HG02588 (cell line): ENCODE measurements around the gene GDF11.
"Not testable (repeated sequence)": the region's sequence is repeated elsewhere in the genome, so short reads cannot be mapped to it uniquely, and the experiment has no call there.

Source experiments
- ATAC-seq: cut with Tn5 transposase; IDR thresholded peaks from one replicate; pipeline ENCODE4 v1.9.1; 2021; ENCODE audit warnings: mild to moderate bottlenecking, moderate library complexity; ENCODE audit not compliant: unreplicated experiment

Gene GDF11

DNA sequence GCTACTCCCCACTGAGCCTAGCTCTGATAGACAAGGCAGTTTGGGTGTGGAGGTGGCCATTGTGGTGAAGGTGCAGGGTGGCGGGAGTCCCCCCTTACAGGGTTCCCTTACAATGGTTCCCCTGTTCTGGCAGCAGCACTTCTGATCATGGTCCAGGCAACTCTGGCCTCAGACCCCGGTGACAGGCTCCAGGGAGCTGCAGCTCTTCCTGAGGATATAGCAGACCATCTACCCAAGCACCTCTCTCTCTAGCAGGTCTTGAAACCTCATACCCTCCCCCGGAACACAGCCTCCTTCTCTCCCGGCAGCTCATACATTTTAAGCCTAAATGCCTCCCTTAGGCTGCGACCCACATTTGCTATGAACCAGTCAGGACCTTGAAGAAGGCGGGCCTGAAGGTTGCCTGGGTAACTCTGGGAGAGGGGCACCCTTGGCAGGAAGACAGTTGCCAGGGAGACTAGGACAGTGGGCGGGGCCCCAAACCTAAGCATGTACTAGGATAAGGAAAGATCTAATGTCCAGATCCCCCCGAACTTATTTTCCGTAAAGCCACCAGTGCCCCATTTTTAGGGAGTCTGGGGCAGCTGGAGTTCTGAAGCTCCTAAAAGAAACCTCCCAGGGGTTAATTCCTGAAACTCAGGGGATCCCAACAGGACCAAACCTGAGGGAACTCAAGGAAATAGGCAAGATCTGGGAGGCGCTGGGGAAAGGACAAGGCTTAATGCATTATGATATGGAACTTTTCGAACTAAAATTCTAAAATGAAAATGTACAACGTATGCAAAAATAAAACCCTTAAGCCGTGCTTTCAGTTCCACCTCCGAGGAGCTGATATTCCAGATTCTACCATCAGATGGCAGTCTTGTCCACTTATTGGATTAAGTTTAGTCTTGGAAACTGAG lies 4.5 kb upstream of the GDF11 start:
- peak; percentile 85 for ATAC-seq

DNA sequence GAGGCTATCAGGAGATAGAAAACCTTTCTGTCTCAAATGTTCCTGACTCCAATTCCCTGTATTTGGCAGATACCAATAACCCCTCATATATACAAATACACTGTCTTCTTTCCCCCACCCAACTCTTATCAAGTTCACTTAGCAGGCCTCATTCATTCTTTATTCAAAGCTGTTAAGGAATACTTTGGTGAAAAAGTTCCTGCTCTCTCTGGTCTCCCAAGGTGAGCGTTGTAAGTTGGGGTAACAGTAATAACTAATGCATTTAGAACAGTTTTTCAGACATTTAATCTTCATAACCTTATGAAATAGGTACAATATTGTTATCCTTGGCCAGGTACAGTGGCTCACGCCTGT lies 3.9 kb upstream of the GDF11 start:
- no peak for ATAC-seq

DNA sequence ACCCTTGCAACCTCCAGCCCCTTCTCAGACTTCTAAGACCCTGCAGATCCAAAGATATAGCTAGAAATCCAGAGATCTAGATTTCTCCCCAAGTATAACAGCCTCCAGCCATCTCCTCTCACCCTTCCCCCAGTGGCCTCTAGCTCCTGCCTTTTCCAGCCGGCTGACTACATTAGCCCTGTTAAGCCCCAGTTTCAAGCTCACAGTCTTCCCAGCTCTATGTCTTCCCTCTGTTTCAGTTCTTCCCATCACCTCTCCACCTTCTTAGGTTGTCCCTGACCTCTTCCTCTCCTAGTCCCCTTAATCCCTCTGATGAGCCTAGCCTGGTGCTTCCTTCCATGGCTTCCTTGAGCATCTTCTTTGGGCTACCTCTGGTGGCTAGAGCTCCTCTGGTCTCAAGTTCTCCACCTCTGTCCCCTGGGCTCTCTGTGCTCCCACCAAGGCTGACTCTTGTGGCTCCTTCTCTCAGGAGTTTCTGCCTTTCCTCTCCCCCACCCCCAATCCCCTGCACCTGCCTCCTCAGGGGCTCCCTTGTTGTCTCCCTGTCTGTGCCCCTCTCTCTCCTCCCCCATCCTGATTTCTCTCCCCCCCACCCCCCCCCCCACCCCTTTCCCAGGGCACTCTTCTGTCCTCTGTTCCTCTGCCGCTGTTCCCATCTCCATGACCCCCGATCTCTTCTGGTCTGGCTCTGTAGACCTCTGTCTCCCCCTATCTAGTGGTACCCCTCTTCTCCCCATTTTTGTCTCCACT lies 816 bp upstream of the GDF11 start:
- no peak for ATAC-seq

DNA sequence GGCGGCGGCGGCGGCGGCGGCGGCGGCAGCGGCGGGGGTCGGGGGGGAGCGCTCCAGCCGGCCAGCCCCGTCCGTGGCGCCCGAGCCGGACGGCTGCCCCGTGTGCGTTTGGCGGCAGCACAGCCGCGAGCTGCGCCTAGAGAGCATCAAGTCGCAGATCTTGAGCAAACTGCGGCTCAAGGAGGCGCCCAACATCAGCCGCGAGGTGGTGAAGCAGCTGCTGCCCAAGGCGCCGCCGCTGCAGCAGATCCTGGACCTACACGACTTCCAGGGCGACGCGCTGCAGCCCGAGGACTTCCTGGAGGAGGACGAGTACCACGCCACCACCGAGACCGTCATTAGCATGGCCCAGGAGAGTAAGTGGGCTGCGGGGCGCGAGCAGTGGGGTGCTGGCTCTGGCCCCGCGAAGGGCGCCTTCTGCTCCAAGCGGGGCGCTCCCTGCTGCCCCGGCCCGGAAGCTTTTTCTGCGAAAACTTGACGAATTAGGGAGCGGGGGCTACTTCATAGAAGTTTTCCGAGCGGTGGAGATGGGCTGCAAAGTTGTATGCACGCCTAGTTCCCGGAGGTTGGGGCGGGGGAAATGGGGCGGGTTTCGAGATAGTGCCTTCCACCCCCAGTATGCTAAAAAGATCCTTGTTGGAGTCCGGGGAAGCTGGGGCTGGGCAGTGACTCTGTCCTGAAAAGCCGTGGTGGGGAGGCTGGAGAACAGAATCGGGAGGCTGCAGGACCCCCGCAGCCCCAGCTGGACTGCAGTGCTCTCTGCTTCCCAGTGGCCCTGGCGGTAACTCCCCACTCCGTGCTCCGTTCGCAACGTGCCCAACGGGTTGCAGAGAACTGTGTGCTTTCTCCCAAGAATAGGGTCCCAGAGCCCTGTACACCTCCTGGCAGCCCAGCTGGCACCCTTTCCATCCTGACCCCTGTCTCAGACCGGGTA lies 751 bp downstream of the GDF11 start:
- peak; percentile 51 for ATAC-seq

DNA sequence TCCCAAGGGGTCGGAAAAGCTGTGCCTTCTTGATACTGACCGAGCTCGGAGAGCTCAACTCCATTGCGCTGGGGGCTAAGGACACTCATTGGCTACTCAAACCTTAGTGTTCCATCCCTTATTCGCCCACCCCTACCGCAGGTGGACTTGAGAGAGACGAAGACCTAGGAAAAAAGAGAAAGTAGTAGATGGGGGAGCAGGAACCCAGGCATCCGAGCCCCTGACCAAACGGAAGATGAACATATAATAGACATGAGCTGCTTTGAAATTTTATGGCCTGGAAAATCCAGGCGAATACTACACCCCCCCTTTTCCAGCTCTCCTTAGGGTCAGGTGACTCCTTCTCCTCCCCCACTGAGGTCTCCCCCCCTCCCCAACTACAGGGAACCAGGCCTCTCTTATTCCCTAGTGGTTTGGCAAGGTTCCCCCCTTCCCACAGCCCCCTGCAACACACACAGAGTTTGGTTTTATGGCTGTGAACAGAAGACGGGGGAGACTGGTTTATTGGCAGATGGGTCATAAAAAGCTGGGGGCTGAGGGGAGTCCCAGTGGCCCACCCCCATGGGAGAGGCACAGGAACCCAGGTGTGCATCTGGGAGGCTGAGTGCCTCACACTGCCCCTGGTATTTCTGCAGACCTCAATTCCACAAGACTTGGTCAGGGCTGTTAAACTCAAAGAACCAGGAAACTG lies 1.6 kb downstream of the GDF11 start:
- ATAC-seq: no peak

DNA sequence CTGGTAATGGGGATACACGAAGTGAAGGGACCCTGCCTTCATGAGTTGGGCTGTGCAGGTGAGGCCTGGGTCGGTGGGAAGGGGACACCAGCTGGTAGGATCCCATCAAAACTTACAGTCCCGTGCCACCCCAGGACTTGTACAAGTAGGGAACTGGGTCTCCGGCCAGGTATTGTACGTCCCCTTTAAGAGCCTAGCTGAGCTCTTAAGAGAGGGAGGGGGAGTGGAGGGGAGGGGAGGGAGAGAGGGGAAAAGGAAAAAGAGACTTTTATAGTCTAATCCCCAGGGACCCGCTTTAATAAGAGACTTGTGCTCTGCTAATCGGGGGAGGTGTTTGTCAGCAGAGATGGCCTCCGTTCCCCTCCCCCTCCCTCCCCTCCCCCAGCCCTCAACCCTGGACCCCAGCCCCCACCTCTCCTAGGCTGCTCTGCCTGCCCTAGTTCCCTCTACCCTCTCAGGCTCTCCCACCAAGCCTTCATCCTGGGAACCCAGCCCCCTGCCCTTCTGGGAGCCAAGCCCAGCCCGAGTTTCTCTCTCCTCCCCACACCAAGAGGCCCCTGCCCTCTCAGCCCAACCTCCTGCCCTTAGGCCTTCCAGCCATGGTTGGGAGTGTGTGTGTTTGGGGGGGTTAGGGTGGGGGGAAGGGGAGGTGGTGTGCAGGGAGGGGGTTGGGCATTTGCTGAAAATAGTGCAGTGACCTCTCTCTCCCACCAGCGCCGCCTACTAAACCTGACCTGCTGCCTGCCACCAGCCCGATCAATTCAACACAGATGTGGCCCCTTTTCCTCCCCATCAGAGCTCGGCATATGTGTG lies 2.6 kb downstream of the GDF11 start:
- no peak for ATAC-seq

DNA sequence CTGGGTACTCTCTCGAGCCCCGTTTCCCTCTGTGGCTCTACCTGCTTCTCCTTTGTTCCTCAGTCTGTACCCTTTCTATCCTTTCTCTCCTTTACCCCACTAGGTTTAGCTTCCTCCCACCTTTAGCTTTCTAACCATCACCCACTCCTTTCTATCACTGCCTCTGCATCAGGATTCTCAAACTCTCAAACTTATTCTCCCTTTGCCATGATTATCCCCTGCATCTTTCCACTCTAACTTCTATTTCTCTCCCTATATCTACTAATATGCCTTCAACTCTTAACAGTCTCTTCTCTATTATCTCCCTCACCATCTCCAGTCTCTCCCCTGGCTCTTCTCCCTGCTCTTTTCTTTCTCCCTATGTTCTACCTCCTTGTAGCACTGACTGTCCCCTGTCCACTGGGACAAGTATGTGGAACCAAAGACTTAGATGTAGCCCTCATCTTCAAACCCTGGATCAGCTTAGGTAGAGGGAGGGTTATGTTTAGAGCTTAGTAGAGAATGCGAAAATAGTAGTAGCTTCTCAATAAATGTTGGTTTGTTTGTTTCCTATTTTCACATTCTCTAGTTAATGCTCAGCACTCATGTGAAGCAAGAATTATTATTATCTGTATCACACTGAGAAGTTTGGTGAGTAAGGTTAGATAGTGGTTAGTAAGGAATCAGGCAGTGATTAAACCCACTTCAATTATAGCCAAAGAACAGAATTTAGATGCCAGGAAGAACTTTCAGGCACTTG lies 3.4 kb downstream of the GDF11 start:
- ATAC-seq: no peak

DNA sequence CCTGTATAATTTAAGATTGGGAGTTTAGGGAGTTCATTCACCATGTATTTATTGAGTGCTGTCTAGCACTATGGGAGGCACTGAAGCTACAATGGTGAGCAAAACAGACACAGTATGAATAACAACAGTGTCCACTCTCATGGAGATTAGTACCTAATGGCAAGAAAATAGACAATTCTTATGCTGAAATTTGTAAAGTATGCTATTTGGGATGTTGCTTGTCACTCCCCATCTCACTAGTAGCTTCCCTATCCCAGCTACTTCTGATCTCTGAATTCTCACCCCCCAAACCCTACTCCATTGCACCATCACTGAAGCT lies 4.0 kb downstream of the GDF11 start:
- ATAC-seq: no peak

DNA sequence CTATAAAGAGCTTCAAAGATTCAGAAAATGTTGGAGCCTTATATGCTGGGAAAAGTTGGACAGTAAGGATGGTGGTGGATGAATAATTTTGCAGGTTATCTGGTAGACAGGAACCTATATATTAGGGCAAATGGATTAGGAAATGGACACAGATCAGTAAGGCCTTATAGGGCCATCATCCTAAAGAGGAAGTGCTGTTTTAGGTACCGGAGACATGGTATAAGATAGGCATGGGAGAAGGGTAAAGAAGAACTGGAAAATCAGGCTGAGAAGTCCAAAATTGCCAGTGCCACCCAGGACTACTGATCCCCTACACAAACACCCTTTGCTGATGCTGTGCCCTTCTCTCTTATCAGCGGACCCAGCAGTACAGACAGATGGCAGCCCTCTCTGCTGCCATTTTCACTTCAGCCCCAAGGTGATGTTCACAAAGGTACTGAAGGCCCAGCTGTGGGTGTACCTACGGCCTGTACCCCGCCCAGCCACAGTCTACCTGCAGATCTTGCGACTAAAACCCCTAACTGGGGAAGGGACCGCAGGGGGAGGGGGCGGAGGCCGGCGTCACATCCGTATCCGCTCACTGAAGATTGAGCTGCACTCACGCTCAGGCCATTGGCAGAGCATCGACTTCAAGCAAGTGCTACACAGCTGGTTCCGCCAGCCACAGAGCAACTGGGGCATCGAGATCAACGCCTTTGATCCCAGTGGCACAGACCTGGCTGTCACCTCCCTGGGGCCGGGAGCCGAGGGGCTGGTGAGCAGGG lies 5.5 kb downstream of the GDF11 start:
- no peak for ATAC-seq

DNA sequence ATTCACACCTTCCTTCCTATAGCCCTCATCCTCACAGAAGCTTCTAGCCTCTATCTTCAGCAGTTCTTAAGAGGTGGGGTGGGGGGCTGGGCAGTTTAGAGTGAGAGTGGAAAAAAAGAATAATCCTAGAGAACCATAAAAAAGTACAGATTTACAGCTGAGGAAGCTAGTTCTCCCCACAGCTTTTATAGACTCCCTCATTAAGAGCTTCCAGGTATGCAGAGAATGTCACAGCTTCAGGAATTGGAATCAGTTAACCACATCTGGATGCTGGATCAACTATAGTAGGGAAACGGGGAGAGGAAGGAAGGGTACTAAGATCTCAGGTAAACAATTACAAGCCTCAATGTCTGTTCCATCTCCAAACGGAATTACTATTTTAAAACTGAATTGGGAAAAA lies 12.3 kb downstream of the GDF11 start:
- no peak for ATAC-seq

DNA sequence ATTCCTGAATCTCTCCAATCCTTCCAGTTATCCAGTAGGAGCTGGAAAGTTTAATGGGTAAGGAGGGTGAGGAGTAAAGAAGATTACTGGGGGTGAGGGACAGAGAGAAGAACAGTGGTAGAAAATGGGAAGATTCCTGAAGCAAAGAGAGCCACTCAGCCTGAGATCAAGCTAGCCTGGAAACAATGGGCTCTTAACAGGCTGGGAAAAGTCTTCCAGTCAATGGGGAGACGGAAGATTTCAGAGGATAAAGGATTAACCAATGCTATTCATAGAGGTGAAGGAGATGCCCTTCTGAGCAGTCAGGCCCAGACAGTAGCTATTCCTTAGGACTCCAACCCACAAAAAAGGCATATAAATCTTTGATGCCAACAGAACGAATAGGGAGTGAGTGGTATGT lies 14.8 kb downstream of the GDF11 start:
- ATAC-seq: no peak

DNA sequence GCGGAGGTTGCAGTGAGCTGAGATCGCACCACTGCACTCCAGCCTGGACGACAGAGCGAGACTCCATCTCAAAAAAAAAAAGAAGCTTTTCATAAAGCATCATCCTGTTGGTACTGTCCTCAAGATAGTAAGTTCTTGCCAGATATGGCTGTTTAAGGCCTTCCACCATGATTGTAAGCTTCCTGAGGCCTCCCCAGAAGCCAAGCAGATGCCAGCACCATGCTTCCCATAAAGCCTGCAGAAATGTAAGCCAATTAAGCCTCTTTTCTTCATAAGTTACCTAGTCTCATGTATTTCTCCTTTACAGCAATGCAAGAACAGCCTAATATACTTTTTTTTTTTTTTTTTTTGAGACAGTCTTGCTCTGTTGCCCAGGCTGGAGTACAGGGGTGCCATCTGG lies 15.7 kb downstream of the GDF11 start:
- not testable (repeated sequence) for ATAC-seq

DNA sequence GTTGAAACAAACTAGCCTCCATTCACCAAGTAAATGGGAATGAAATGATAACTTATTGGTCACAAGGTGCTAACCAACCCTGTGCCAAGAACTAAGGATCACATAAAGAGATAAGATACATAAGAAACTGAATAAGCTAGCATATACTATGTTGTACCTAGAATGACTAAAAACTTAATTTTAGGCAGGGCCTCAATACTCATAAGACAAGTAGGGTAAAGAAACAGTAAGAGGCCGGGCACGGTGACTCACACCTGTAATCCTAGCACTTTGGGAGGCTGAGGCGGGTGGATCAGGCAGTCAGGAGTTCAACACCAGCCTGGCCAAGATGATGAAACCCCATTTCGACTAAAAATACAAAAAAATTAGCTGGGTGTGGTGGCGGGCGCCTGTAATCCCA lies 17.7 kb downstream of the GDF11 start:
- ATAC-seq: no peak

DNA sequence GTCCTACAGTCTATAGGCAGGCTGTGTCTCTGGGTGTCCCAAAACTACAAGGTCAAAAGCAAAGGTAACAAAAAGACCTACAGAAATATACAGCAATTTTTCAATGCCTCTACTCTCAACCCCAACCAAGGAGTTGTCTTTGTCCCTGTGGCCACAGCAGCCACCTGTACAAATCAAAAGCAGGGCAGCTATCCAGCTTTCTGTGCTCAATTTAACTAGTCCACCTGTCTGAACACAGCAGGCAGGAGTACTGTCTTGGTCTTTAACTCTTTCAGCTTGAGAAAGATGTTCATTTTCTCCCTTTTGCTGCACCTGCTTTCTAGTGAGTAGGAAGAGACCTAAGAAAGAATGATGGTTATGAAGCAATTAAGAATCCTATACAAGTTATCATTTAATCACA lies 19.7 kb downstream of the GDF11 start:
- ATAC-seq: no peak

DNA sequence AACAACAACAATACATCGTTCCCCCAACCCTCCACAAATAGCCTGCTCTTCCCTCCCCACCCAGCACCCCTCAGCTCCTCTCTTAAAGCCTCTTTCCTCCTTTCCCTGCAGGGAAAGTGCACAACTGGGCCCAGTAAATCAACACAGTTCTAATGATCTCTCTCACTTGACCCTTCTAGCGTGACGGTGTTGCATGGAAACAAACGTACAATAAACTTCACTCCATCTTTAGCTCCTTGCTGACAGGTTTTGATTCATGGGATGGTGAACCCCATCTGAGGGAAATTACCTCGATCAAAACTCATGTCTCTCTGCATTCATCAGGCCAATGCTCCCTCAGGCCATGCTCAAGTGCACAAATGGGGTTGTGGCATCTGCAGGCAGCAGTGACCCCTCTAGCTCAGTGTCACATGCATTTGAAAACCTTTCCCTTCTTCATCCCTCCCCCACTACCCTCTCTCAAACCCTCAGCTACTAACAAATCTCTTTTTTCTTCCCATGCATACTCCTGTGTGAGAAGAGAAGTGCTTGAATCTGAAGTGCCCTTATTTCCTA lies 22.9 kb downstream of the GDF11 start:
- no peak for ATAC-seq

DNA sequence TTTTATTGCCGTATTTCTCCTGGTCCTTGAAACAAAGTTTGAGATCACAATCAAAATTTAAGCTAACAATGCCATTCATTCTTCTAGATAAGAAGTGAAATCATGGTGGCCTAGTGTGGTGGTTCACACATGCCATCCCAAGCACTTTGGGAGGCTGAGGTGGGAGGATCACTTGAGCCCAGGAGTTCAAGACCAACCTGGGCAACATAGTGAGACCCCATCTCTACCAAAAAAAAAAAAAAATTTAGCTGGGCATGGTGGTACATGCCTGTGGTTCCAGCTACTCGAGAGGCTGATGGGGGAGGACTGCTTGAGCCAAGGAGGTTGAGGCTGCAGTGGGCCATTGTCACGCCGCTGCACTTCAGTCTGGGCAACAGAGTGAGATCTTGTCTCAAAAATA lies 24.2 kb downstream of the GDF11 start:
- ATAC-seq: no peak

DNA sequence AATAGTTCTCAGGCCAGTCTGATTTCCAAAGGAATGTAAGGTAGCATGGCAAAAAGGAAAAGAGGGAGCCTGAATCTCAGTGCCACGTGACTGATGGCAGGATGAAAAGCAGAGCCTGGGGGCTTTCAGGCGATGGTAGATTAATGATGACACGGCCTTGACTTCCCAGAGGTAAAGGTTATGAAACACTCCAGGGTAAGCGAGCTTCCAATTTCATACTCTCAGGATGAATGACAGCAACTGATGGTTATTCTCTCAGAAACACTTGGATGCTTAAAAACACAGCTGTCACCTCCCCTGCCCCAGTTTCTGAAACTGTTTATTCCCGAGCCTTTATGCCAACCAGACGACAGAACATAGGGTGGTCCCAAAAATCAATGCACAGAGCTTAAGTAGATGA lies 28.8 kb downstream of the GDF11 start:
- ATAC-seq: no peak

DNA sequence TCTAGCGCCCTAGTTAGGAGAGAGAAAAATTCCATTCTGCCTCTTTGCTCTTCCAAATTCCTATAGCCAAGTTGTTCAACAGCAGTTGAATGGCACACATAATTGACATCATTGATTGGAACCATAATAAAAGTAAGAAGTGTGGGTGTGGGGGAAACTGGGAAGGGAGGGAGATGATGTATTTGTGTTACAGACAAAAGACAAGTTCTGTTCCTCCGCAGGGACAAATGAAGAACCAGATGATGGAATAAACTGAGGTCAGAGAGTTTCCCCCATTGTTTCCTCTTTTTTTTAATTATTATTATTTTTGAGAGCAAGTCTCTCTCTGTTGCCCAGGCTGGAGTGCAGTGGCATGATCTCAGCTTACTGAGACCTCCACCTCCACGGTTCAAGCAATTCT lies 34.9 kb downstream of the GDF11 start:
- no peak for ATAC-seq
